Thoracic aorta (tissue), 2 donors: ENCODE results near the gene UBE2J2. TPM values are rescaled to one million over a fixed set of nuclear protein-coding genes. Genes with fewer than 3 reads are reported as not detected.

Experiments used
- ATAC-seq: fragments of 150-250 bp; one replicate; pipeline ENCODE4 v1.8.0; 2017; ENCODE audit warnings: low read depth; ENCODE audit not compliant: insufficient number of reproducible peaks, low FRiP score
- DNase-seq: peaks from one replicate; pipeline ENCODE4 v3.0.0-alpha.2; 2020; ENCODE audit warnings: low spot score
- H3K27ac ChIP-seq, 2 donors: fragments of 200-600 bp; sonication (generic); 1 replicate in 1 of 2; 2 replicates in 1 of 2; pipeline ENCODE4 v1.5.1; 2016; ENCODE audit warnings: mild to moderate bottlenecking in 2 of 2, moderate library complexity in 2 of 2
- H3K27me3 ChIP-seq: fragments of 200-600 bp; sonication (generic); replicated peaks from 2 replicates; pipeline ENCODE4 v1.6.0; 2016; ENCODE audit warnings: mild to moderate bottlenecking; ENCODE audit not compliant: insufficient read depth
- H3K36me3 ChIP-seq: fragments of 200-600 bp; sonication (generic); one replicate; pipeline ENCODE4 v1.5.1; 2016
- H3K4me1 ChIP-seq, 2 donors: fragments of 200-600 bp; sonication (generic); 1 replicate in 1 of 2; 2 replicates in 1 of 2; pipeline versions ENCODE4 v1.5.1 to v1.6.0; 2016; ENCODE audit warnings: low read depth in 2 of 2, mild to moderate bottlenecking in 1 of 2; ENCODE audit not compliant: control insufficient read depth in 1 of 2
- H3K4me3 ChIP-seq: fragments of 200-600 bp; sonication (generic); 2 replicates; pipeline ENCODE4 v1.5.1; 2016; ENCODE audit warnings: mild to moderate bottlenecking
- H3K9me3 ChIP-seq: fragments of 200-600 bp; sonication (generic); 2 replicates; pipeline ENCODE4 v1.5.1; 2016
- CTCF ChIP-seq: fragments of 200-600 bp; sonication (generic); IDR thresholded peaks from one replicate; pipeline ENCODE4 v1.5.1; 2019; ENCODE audit warnings: antibody characterized with exemption
- total RNA-seq, 2 donors: library from RNA; depleted of rRNA; stranded (reverse); fragments of >200 nt; gene quantifications; one replicate each; pipeline versions ENCODE4 v1.1.0 to v1.2.3, GENCODE V29; 2016

Gene UBE2J2
- total RNA-seq, 2 donors from 2014 or later = 43.5 to 57.7 TPM

GRCh38 chr1:1272341-1273208 is 1.1 kb downstream of the UBE2J2 start:
- ATAC-seq = no peak
- Histone ChIP-seq H3K9me3 (no peaks in the 10 kb centered on the region), H3K36me3 (peaks cover 1% of the 10 kb centered on the region), H3K27me3 (no peaks in the 10 kb centered on the region), H3K4me3 (peak overlapping the region; percentile 97), H3K4me1 (peaks cover 21 to 37% of the 10 kb centered on the region in 2 donors), H3K27ac (peak overlapping the region; percentile 27 to 58)
- DNase-seq = no peak
- TF ChIP-seq CTCF = no peak

- peaks cover 21 to 37% of the 10 kb centered on the region in 2 donors for H3K4me1 ChIP-seq
- H3K36me3 ChIP-seq = peaks cover 11% of the 10 kb centered on the region
- no peaks in the 10 kb centered on the region for H3K27me3 ChIP-seq
- DNase-seq = no peak
- H3K4me3 ChIP-seq = peak overlapping the region; percentile 15
- H3K9me3 ChIP-seq = no peaks in the 10 kb centered on the region
- no peak for ATAC-seq
- H3K27ac ChIP-seq = no peak overlapping the region
- TF ChIP-seq CTCF = no peak
Observed at GRCh38 chr1:1270813-1271212, 2.8 kb downstream of the UBE2J2 start.

GRCh38 chr1:1268284-1268682 is 5.4 kb downstream of the UBE2J2 start:
- Histone ChIP-seq H3K9me3 (no peaks in the 10 kb centered on the region), H3K4me1 (peaks cover 18 to 30% of the 10 kb centered on the region in 2 donors), H3K36me3 (peaks cover 24% of the 10 kb centered on the region), H3K27me3 (no peaks in the 10 kb centered on the region), H3K27ac (no peak overlapping the region), H3K4me3 (no peak overlapping the region)
- TF ChIP-seq CTCF = no peak
- ATAC-seq (no peak), DNase-seq (no peak)

- no peaks in the 10 kb centered on the region for H3K27me3 ChIP-seq
- H3K27ac ChIP-seq = no peak overlapping the region
- H3K9me3 ChIP-seq = no peaks in the 10 kb centered on the region
- H3K4me1 ChIP-seq = peaks cover 18 to 28% of the 10 kb centered on the region in 2 donors
- no peak overlapping the region for H3K4me3 ChIP-seq
- no peak for ATAC-seq
- peaks cover 30% of the 10 kb centered on the region for H3K36me3 ChIP-seq
- DNase-seq = no peak
- TF ChIP-seq CTCF = no peak
Observed at GRCh38 chr1:1267488-1268283, 6.0 kb downstream of the UBE2J2 start.

GRCh38 chr1:1264868-1265272 is 8.8 kb downstream of the UBE2J2 start:
- DNase-seq (no peak), ATAC-seq (no peak)
- no peaks in the 10 kb centered on the region for H3K27me3 ChIP-seq
- peaks cover 49% of the 10 kb centered on the region for H3K36me3 ChIP-seq
- H3K4me3 ChIP-seq = no peak overlapping the region
- no peak for TF ChIP-seq CTCF
- no peaks in the 10 kb centered on the region for H3K4me1 ChIP-seq
- H3K9me3 ChIP-seq = no peaks in the 10 kb centered on the region
- H3K27ac ChIP-seq = no peak overlapping the region
